ENCODE data around the gene RGL1.

Gene RGL1

DNA sequence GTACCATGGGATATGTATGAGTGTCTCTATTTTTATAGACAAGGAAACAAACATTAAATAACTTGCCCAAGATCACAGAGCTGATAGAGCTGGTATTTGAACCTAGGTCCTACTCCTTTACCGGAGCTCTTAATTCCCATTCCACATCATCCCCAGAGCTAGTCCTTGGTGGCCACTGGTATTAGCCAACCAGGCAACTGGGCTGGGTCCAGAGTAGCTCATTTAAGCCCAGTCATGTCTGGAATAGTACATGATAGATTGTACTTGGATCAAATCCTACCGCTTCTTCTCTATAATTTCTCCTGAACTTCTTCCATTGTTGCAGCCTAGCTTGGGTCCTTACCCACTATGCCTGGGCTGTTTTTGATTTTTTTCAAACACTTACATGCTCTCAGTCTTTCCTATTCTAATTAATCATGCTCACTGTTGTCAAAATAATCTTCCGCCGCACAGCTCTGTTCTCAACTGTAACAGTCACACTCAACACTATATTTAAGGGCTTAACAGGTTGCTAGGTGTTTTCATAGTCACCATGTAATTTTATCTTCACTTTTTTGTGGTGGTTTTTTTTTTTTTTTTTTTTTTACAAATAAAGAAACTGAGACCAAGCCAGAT is 152.4 kb downstream of the RGL1 start:
- POLR2A ChIA-PET: no interaction called here

DNA sequence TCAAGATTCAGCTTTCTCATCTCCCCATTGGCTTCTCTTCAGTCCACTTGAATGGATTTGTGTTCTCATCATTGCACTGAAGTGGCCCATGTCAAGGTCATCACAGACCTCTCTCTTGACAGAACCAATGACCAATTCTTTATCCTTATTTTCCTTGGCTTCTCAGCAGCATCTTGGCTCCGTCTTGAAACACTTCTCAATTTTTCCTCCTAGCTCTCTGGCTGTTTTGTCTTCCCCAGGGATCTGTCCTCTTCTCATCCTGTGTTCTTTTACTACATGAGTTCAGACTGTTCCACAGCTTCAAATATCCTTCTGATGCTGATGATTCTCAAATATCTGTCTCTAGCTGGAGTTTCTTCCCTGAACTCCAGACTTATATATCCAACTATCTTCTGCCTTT is 154.0 kb downstream of the RGL1 start:
- Histone ChIP-seq H3K36me3 (ENCODE audit: control insufficient read depth in 2 of 2, insufficient read depth in 1 of 2, low read length in 2 of 2) (no peaks in the 10 kb centered on the region), H3K27ac (ENCODE audit: extremely low read depth, low read depth, low read length) (no peak overlapping the region), H3K4me1 (ENCODE audit: control insufficient read depth, insufficient read depth, low read length) (no peaks in the 10 kb centered on the region), H3K9me3 (ENCODE audit: control insufficient read depth, insufficient read depth, low read depth, low read length) (no peaks in the 10 kb centered on the region), H3K4me3 (ENCODE audit: low read depth, low read length) (no peak overlapping the region)
- CTCF ChIA-PET: no interaction called here
- TF ChIP-seq ZSCAN16 (tag by site-specific recombination; IDR thresholded peaks at IDR 0.05) (no peak), ZNF701 (tag by site-specific recombination; IDR thresholded peaks at IDR 0.05) (no peak), ZNF548 (tag by site-specific recombination; IDR thresholded peaks at IDR 0.05) (no peak), ZNF530 (tag by site-specific recombination; IDR thresholded peaks at IDR 0.05; ENCODE audit: low read depth) (no peak), ZNF266 (tag by site-specific recombination; IDR thresholded peaks at IDR 0.05; ENCODE audit: low read depth) (no peak), MZF1 (tag by site-specific recombination; IDR thresholded peaks at IDR 0.05; ENCODE audit: borderline replicate concordance) (no peak), KLF9 (tag by site-specific recombination; IDR thresholded peaks at IDR 0.05; ENCODE audit: low read depth) (no peak)
- TF ChIP-seq, protein P1, sequence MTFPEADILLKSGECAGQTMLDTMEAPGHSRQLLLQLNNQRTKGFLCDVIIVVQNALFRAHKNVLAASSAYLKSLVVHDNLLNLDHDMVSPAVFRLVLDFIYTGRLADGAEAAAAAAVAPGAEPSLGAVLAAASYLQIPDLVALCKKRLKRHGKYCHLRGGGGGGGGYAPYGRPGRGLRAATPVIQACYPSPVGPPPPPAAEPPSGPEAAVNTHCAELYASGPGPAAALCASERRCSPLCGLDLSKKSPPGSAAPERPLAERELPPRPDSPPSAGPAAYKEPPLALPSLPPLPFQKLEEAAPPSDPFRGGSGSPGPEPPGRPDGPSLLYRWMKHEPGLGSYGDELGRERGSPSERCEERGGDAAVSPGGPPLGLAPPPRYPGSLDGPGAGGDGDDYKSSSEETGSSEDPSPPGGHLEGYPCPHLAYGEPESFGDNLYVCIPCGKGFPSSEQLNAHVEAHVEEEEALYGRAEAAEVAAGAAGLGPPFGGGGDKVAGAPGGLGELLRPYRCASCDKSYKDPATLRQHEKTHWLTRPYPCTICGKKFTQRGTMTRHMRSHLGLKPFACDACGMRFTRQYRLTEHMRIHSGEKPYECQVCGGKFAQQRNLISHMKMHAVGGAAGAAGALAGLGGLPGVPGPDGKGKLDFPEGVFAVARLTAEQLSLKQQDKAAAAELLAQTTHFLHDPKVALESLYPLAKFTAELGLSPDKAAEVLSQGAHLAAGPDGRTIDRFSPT (tag by site-specific recombination; IDR thresholded peaks at IDR 0.05): no peak
- TF ChIP-seq, protein P2, sequence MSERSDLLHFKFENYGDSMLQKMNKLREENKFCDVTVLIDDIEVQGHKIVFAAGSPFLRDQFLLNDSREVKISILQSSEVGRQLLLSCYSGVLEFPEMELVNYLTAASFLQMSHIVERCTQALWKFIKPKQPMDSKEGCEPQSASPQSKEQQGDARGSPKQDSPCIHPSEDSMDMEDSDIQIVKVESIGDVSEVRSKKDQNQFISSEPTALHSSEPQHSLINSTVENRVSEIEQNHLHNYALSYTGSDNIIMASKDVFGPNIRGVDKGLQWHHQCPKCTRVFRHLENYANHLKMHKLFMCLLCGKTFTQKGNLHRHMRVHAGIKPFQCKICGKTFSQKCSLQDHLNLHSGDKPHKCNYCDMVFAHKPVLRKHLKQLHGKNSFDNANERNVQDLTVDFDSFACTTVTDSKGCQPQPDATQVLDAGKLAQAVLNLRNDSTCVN (tag by site-specific recombination; optimal IDR thresholded peaks at IDR 0.05): no peak
- POLR2A ChIA-PET: no interaction called here

More for the DNA sequence above, 152.4 kb downstream of the RGL1 start:
- Histone ChIP-seq H3K9me3 (ENCODE audit: control insufficient read depth, insufficient read depth, low read depth, low read length) (no peaks in the 10 kb centered on the region), H3K4me1 (ENCODE audit: control insufficient read depth, insufficient read depth, low read length) (no peaks in the 10 kb centered on the region), H3K27ac (ENCODE audit: extremely low read depth, low read depth, low read length) (no peak overlapping the region), H3K4me3 (ENCODE audit: low read depth, low read length) (no peak overlapping the region), H3K36me3 (ENCODE audit: control insufficient read depth in 2 of 2, insufficient read depth in 1 of 2, low read length in 2 of 2) (no peaks in the 10 kb centered on the region)
- CTCF ChIA-PET: interaction anchor here (0.6 to 1.1 kb wide), 2 partner anchors 67 to 99 kb away, joined by 3 to 6 read pairs; no protein-coding TSS in a partner anchor
- TF ChIP-seq ZNF488 (tag by site-specific recombination; IDR thresholded peaks at IDR 0.05) (no peak), ZNF473 (tag by site-specific recombination; IDR thresholded peaks at IDR 0.05) (no peak), YY1 (tag by site-specific recombination; IDR thresholded peaks at IDR 0.05) (no peak), ZNF112 (tag by site-specific recombination; IDR thresholded peaks at IDR 0.05) (no peak), ZNF768 (tag by site-specific recombination; IDR thresholded peaks at IDR 0.05) (no peak), GLIS1 (tag by site-specific recombination; IDR thresholded peaks at IDR 0.05) (no peak), ZFP37 (tag by site-specific recombination; IDR thresholded peaks at IDR 0.05) (no peak), BCL6B (tag by site-specific recombination; IDR thresholded peaks at IDR 0.05) (no peak)
- TF ChIP-seq, protein P3, sequence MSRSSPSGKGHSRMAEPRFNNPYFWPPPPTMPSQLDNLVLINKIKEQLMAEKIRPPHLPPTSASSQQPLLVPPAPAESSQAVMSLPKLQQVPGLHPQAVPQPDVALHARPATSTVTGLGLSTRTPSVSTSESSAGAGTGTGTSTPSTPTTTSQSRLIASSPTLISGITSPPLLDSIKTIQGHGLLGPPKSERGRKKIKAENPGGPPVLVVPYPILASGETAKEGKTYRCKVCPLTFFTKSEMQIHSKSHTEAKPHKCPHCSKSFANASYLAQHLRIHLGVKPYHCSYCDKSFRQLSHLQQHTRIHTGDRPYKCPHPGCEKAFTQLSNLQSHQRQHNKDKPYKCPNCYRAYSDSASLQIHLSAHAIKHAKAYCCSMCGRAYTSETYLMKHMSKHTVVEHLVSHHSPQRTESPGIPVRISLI (tag by site-specific recombination; IDR thresholded peaks at IDR 0.05): no peak
- TF ChIP-seq, protein P4, sequence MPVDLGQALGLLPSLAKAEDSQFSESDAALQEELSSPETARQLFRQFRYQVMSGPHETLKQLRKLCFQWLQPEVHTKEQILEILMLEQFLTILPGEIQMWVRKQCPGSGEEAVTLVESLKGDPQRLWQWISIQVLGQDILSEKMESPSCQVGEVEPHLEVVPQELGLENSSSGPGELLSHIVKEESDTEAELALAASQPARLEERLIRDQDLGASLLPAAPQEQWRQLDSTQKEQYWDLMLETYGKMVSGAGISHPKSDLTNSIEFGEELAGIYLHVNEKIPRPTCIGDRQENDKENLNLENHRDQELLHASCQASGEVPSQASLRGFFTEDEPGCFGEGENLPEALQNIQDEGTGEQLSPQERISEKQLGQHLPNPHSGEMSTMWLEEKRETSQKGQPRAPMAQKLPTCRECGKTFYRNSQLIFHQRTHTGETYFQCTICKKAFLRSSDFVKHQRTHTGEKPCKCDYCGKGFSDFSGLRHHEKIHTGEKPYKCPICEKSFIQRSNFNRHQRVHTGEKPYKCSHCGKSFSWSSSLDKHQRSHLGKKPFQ (tag by site-specific recombination; IDR thresholded peaks at IDR 0.05): no peak
